Activated B cell treated with CpG ODN at 0.5 μM for 24 hours (primary cell): Measurements from ENCODE around the gene RUNDC3A. TPM values are rescaled to one million over a fixed set of nuclear protein-coding genes. Genes with fewer than 3 reads are reported as not detected.
A peak's percentile ranks its signal among the peaks of the same experiment; 100 is the strongest.

Source experiments
- ATAC-seq: fragments of 200-7000 bp; cut with Tn5 transposase; one replicate; pipeline ENCODE4 v1.10.0; 2021; ENCODE audit warnings: low read depth, mild to moderate bottlenecking, moderate library complexity
- CTCF ChIA-PET: fragments of 350-600 bp; sonication (Branson Sonifier 250); formaldehyde crosslinking; loops from one replicate; lab custom pipeline; 2021; ENCODE audit warnings: antibody characterized with exemption; lab: Charles Lee
- POLR2A ChIA-PET: fragments of 350-600 bp; sonication (Branson Sonifier 250); formaldehyde crosslinking; loops from one replicate; lab custom pipeline; 2021; ENCODE audit warnings: antibody characterized with exemption; lab: Charles Lee
- DNase-seq: peaks from one replicate; pipeline ENCODE4 v3.0.0; 2022
- H3K27ac Mint-ChIP-seq: one replicate; pipeline ENCODE4 v1.8.0; 2020; ENCODE audit warnings: mixed read lengths
- H3K27me3 Mint-ChIP-seq: one replicate; pipeline ENCODE4 v1.8.0; 2021; ENCODE audit warnings: mixed read lengths
- H3K36me3 Mint-ChIP-seq: one replicate; pipeline ENCODE4 v1.8.0; 2021; ENCODE audit warnings: low read depth, mixed read lengths
- H3K4me1 Mint-ChIP-seq: one replicate; pipeline ENCODE4 v1.8.0; 2021; ENCODE audit warnings: mixed read lengths
- H3K4me3 Mint-ChIP-seq: one replicate; pipeline ENCODE4 v1.8.0; 2020; ENCODE audit warnings: mild to moderate bottlenecking, mixed read lengths
- H3K9me3 Mint-ChIP-seq: one replicate; pipeline ENCODE4 v1.8.0; 2020; ENCODE audit warnings: mixed read lengths
- CTCF ChIP-seq: fragments of 200-600 bp; IDR thresholded peaks from one replicate; pipeline ENCODE4 v1.8.0; 2022; ENCODE audit warnings: antibody characterized with exemption, mild to moderate bottlenecking
- intact Hi-C: fragments of 100-400 bp; cut with micrococcal nuclease; formaldehyde crosslinking; loops from one replicate; pipeline ENCODE4 v1.15.1; 2024
- total RNA-seq: library from RNA; stranded (reverse); gene quantifications from 2 replicates; pipeline ENCODE4 v1.2.3, GENCODE V29; 2022

Gene RUNDC3A
- total RNA-seq: 0.07 and 0.17 TPM in 2 replicates

- no peak for TF ChIP-seq CTCF
- H3K4me1 Mint-ChIP-seq: peaks cover 24% of the 10 kb centered on the region
- no peaks in the 10 kb centered on the region for H3K36me3 Mint-ChIP-seq
- ATAC-seq (peak; percentile 92), DNase-seq (peak; percentile 76)
- CTCF ChIA-PET: no interaction called here
- H3K4me3 Mint-ChIP-seq: peak within 1 kb of the TSS; percentile 44
- POLR2A ChIA-PET: interaction anchor here (0.6 to 2.0 kb wide), 3 partner anchors 18 to 87 kb away, joined by 5 to 8 read pairs (median 6); no protein-coding TSS in a partner anchor
- H3K27ac Mint-ChIP-seq: no peak within 1 kb of the TSS
- intact Hi-C loops: loop anchor here (1.0 kb wide), 1 partner anchor 16 kb away; the partner anchor contains the start of gene SLC25A39
- H3K27me3 Mint-ChIP-seq: peaks cover 42% of the 10 kb centered on the region
- no peaks in the 10 kb centered on the region for H3K9me3 Mint-ChIP-seq
These were observed at the start of gene RUNDC3A for GRCh38 chr17:44308320-44308818. Gene RUNDC3A, plus strand, starts transcription at chr17:44308601. Its CDS starts 232 bp downstream, at chr17:44308833.

- no peak for DNase-seq
- Mint-ChIP-seq H3K27ac (no peak overlapping the region), H3K36me3 (no peaks in the 10 kb centered on the region), H3K9me3 (no peaks in the 10 kb centered on the region), H3K4me1 (no peaks in the 10 kb centered on the region), H3K4me3 (no peak overlapping the region), H3K27me3 (peaks cover 9% of the 10 kb centered on the region)
- ATAC-seq: no peak
- POLR2A ChIA-PET: no interaction called here
- intact Hi-C loops: no loop called here
- CTCF ChIA-PET: no interaction called here
- no peak for TF ChIP-seq CTCF
These were observed 49.5 kb upstream of the RUNDC3A start for GRCh38 chr17:44258811-44259351.

- POLR2A ChIA-PET: no interaction called here
- TF ChIP-seq CTCF: no peak
- H3K4me3 Mint-ChIP-seq: no peak overlapping the region
- intact Hi-C loops: no loop called here
- DNase-seq (no peak), ATAC-seq (no peak)
- CTCF ChIA-PET: no interaction called here
- no peak overlapping the region for H3K27ac Mint-ChIP-seq
- H3K9me3 Mint-ChIP-seq: no peaks in the 10 kb centered on the region
- H3K4me1 Mint-ChIP-seq: no peaks in the 10 kb centered on the region
- H3K36me3 Mint-ChIP-seq: no peaks in the 10 kb centered on the region
- peaks cover 3% of the 10 kb centered on the region for H3K27me3 Mint-ChIP-seq
These were observed 48.1 kb upstream of the RUNDC3A start for GRCh38 chr17:44260296-44260695.

- Mint-ChIP-seq H3K27me3 (no peaks in the 10 kb centered on the region), H3K9me3 (no peaks in the 10 kb centered on the region), H3K27ac (no peak overlapping the region), H3K4me1 (no peaks in the 10 kb centered on the region), H3K4me3 (no peak overlapping the region), H3K36me3 (no peaks in the 10 kb centered on the region)
- ATAC-seq (no peak), DNase-seq (no peak)
- POLR2A ChIA-PET: no interaction called here
- no peak for TF ChIP-seq CTCF
- intact Hi-C loops: no loop called here
- CTCF ChIA-PET: no interaction called here
These were observed 45.7 kb upstream of the RUNDC3A start for GRCh38 chr17:44262654-44263225.

GRCh38 chr17:44263345-44263902, 45.0 kb upstream of the RUNDC3A start:
- no peaks in the 10 kb centered on the region for H3K36me3 Mint-ChIP-seq
- CTCF ChIA-PET: no interaction called here
- no peak for TF ChIP-seq CTCF
- no peak overlapping the region for H3K27ac Mint-ChIP-seq
- DNase-seq (no peak), ATAC-seq (no peak)
- H3K4me3 Mint-ChIP-seq: no peak overlapping the region
- no peaks in the 10 kb centered on the region for H3K27me3 Mint-ChIP-seq
- intact Hi-C loops: no loop called here
- no peaks in the 10 kb centered on the region for H3K4me1 Mint-ChIP-seq
- POLR2A ChIA-PET: no interaction called here
- no peaks in the 10 kb centered on the region for H3K9me3 Mint-ChIP-seq
